SJCRH30 (cell line): ENCODE data around the gene FIBP. TPM values are rescaled to one million over a fixed set of nuclear protein-coding genes. Genes with fewer than 3 reads are reported as not detected.
A peak's percentile ranks its signal among the peaks of the same experiment; 100 is the strongest.

Source experiments
- DNase-seq, 2 experiments: peaks; one replicate each; pipeline ENCODE4 v3.0.0-alpha.2; 2015 to 2020
- H3K27ac ChIP-seq: fragments of 250-450 bp; sonication (Bioruptor Pico); 2 replicates; pipeline ENCODE4 v1.5.1; 2020; ENCODE audit warnings: mild to moderate bottlenecking, moderate library complexity
- H3K27me3 ChIP-seq: fragments of 250-450 bp; sonication (Bioruptor Pico); 2 replicates; pipeline ENCODE4 v1.5.1; 2020; ENCODE audit warnings: mild to moderate bottlenecking, moderate library complexity
- H3K36me3 ChIP-seq: fragments of 250-450 bp; sonication (Bioruptor Pico); 2 replicates; pipeline ENCODE4 v1.5.1; 2020; ENCODE audit warnings: mild to moderate bottlenecking, moderate library complexity
- H3K4me1 ChIP-seq: fragments of 250-450 bp; sonication (Bioruptor Pico); 2 replicates; pipeline ENCODE4 v1.5.1; 2020; ENCODE audit warnings: mild to moderate bottlenecking, moderate library complexity
- H3K4me3 ChIP-seq: fragments of 250-450 bp; sonication (Bioruptor Pico); 2 replicates; pipeline ENCODE4 v1.5.1; 2020; ENCODE audit warnings: mild to moderate bottlenecking, moderate library complexity
- H3K9me3 ChIP-seq: fragments of 250-450 bp; sonication (Bioruptor Pico); replicated peaks from 2 replicates; pipeline ENCODE4 v1.5.1; 2020; ENCODE audit warnings: mild to moderate bottlenecking, moderate library complexity
- total RNA-seq: library from RNA; depleted of rRNA; stranded (reverse); fragments of >200 nt; shearing (Covaris generic); gene quantifications from 2 replicates; pipeline ENCODE4 v1.2.3, GENCODE V29; 2014; rRNA removed

Gene FIBP
- total RNA-seq = 64.3 and 68.1 TPM in 2 replicates

DNA sequence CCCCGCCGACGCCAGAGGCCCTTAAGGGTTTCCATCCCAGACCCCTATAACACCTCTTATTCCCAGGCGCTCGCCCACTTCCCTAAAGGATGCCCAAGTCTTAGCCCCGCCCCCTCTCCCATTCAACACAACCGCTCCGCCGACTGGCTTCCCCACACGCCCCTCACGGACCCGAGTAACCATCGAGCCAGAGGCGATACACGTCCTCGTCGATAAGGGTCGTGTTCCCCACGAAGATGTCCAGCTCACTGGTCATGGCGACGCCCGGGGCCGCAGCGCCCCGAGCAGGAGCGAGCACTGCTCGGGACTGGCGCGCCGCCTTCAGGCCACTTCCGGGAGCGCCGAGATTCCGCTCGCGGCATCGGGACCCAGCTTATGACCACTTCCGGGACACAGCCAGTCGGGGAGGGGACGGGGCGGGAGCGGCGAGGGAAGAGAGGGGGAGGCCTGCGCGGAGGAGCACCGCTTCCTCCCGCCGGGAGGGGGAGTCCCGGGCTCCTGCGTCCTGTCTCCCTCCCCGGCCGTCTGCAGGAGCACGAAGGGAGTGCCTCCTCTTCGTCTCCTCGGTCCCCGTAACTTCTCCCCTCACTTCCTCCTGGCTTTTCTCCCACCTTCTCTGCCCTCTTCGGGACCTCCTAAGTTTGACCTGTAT, at the start of gene FIBP:
TSS of gene FIBP (minus strand) at position 309 of the 652 bp plus-strand sequence. CDS start at position 256, 53 bp downstream.
- peak; percentile 97 to 98 for DNase-seq
- Histone ChIP-seq H3K36me3 (peaks cover 17% of the 10 kb centered on the region), H3K4me1 (peaks cover 9% of the 10 kb centered on the region; the same call in 1 of the 2 replicates), H3K27me3 (no peaks in the 10 kb centered on the region), H3K4me3 (peak within 1 kb of the TSS; percentile 72), H3K9me3 (no peaks in the 10 kb centered on the region), H3K27ac (peak within 1 kb of the TSS; percentile 31; the same call in 1 of the 2 replicates)

DNA sequence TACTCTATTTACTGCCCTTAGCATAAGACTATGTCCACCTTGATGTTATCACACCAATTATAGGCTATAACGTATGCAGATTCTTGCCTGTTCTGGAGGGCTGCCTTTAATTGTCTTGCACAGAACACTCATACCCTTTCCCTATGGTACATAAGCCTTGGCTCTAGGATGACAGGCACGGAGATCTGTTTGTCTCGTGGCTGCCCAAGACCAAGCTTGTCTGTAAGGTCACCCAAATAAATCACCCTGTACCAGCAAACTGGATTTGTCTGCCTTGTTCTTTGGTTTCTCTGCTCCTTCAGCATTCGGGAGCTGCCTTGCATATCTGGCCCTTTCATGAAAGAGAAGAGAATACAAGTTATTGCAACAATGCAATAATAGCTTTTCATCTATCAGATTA, 49.5 kb upstream of the FIBP start:
- H3K4me1 ChIP-seq = peaks cover 25% of the 10 kb centered on the region
- no peak overlapping the region for H3K27ac ChIP-seq
- no peak for DNase-seq
- H3K27me3 ChIP-seq = peaks cover 9% of the 10 kb centered on the region; the same call in 1 of the 2 replicates
- H3K9me3 ChIP-seq = no peaks in the 10 kb centered on the region
- H3K4me3 ChIP-seq = no peak overlapping the region
- H3K36me3 ChIP-seq = no peaks in the 10 kb centered on the region

DNA sequence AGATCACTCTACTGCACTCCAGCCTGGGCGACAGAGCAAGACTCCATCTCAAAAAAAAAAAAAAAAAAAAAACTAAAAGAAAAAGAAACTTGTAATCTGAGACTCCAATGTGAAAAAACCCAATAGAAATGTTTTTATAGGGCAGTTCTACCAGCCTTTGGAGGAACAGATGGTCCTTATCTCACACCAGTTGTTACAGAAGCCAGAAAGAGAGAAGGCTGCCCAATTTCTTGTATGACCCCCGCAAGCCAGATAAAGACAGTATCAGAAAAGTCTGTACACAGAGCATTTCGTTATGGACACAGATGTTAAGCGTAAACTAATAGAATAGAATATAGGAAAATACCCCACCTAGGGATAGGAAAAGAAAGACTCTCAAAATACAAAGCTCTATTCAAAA, 45.7 kb upstream of the FIBP start:
- Histone ChIP-seq H3K27me3 (0 out of 2 replicates have a peak, but pooled peaks cover 4% of the 10 kb centered on the region), H3K4me3 (no peak overlapping the region), H3K27ac (no peak overlapping the region), H3K36me3 (no peaks in the 10 kb centered on the region), H3K4me1 (peaks cover 23% of the 10 kb centered on the region), H3K9me3 (no peaks in the 10 kb centered on the region)
- peak in 1 of 2 experiments; percentile 69 for DNase-seq

DNA sequence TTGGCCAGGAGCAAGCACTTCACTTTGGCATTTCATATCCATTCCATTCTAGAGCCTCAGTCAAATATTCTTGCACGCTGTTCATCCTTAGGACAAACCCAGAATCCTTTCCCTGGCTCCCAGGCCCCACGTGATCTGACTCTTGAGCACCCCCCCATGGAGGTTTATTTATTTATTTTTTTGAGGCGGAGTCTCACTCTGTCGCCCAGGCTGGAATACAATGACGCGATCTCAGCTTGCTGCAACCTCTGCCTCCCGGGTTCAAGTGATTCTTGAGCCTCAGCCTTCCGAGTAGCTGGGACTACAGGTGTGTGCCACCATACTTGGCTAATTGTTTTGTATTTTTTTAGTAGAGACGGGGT, 44.3 kb upstream of the FIBP start:
- H3K4me3 ChIP-seq = no peak overlapping the region
- H3K9me3 ChIP-seq = no peaks in the 10 kb centered on the region
- peak in 1 of 2 experiments; percentile 51 for DNase-seq
- no peaks in the 10 kb centered on the region for H3K36me3 ChIP-seq
- peaks cover 11% of the 10 kb centered on the region; the same call in 1 of the 2 replicates for H3K4me1 ChIP-seq
- 0 out of 2 replicates have a peak, but pooled peaks cover 4% of the 10 kb centered on the region for H3K27me3 ChIP-seq
- H3K27ac ChIP-seq = no peak overlapping the region

DNA sequence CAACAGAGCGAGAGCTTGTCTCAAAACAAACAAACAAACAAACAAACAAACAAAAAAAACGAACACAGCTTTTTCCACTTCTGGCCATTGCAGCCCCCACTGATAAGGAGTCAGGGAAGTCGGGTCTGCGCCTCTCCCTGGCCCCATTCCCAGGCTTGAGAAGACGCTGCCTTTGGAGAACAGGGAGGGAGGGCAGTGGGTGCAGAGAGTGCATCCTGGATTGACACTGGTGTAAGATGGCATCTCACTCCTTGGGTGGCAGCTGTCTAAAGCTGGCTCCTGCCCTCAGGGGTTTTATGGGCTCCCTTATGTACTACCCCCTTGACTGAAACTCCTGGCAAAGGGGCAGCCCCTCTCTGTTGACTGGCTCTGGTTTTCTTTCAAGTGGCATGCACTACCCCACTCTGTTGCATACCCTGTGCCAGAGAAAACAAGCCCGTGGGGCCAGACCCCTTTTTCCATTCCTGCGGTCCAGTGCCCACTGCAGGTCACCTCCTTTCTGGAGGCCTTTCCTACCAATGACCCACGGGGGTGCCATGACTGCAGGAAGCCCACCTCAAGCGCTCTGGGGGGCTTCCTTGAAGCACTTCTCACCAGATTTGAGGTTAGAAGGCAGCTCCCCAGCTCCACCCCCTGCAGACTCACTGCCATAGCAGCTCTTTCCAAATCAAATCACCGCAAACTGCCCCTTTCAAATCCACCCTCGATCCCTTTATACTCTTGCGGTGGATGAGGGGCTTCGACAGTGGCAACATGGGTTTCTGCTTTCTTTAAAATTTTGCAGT, 43.7 kb upstream of the FIBP start:
- Histone ChIP-seq H3K9me3 (no peaks in the 10 kb centered on the region), H3K36me3 (no peaks in the 10 kb centered on the region), H3K4me3 (no peak overlapping the region), H3K4me1 (peaks cover 11% of the 10 kb centered on the region; the same call in 1 of the 2 replicates), H3K27ac (no peak overlapping the region), H3K27me3 (0 out of 2 replicates have a peak, but pooled peaks cover 4% of the 10 kb centered on the region)
- no peak for DNase-seq

DNA sequence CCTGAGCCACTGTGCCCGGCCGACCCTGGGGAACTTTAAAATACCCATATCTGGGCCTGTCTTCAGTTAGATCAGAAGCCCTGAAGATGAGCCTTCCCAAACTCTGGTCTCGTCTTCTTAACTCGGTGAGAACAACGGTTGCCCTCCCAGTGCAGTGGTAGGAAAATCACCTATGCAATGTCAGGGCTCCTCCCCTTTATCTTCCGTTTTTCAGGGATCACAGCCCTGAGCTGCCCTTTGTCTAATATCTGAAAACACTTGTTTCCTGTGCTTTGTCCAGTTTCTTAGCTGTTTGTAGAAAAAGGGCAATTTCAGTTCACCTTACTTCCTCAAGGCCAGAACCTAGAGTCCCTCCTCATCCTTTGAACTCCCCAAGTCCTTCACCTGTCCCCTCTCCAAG, 40.4 kb upstream of the FIBP start:
- H3K36me3 ChIP-seq = no peaks in the 10 kb centered on the region
- no peak overlapping the region for H3K4me3 ChIP-seq
- H3K4me1 ChIP-seq = no peaks in the 10 kb centered on the region
- H3K9me3 ChIP-seq = no peaks in the 10 kb centered on the region
- H3K27ac ChIP-seq = no peak overlapping the region
- no peaks in the 10 kb centered on the region for H3K27me3 ChIP-seq
- DNase-seq = no peak

DNA sequence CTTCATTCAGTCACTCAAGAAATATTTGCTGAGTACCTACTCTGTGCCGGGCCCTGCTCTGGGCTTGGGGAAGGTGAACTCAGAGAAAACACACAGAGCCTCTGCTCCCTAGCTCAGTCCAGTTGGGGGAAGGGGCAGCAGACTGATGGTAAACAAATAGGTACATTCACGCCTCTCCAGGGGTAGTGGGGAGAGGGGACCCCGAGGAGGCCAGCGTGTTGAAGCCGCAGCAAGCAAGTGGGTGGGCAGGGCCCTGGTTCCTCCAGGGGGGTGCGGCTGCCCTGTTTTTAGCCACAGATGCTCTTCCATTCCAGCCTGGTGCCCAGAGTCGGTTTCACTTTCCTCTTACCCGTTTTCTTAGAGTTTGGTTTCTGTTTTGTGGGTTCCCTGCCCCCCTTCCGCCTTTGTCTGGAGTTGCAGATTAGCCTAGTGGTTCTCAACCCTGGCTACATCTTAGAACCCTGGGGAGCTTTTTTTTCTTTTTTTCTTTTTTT, 39.7 kb upstream of the FIBP start:
- Histone ChIP-seq H3K27me3 (no peaks in the 10 kb centered on the region), H3K9me3 (no peaks in the 10 kb centered on the region), H3K27ac (no peak overlapping the region), H3K4me3 (no peak overlapping the region), H3K4me1 (no peaks in the 10 kb centered on the region), H3K36me3 (no peaks in the 10 kb centered on the region)
- no peak for DNase-seq

DNA sequence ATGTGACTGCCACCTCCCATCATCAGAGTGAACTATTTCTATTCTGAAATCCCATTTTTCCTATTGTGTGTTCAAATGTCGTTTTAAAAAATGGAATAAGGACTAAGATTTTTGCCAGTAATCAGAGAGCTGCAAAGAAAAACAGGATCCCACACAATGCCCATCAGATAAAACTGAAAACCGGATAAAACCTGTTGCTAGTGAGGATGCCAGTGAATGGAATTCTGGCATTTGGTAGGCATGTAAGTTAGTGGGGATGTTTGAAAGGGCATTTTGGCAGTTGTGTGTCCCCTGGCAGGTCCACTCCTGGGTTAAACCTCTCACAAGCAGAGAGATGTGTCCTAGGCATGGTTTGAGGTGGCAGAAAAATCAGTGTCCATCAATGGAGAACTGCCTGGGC, 37.1 kb upstream of the FIBP start:
- Histone ChIP-seq H3K4me3 (no peak overlapping the region), H3K4me1 (no peaks in the 10 kb centered on the region), H3K36me3 (no peaks in the 10 kb centered on the region), H3K27ac (no peak overlapping the region), H3K27me3 (no peaks in the 10 kb centered on the region), H3K9me3 (no peaks in the 10 kb centered on the region)
- no peak for DNase-seq

DNA sequence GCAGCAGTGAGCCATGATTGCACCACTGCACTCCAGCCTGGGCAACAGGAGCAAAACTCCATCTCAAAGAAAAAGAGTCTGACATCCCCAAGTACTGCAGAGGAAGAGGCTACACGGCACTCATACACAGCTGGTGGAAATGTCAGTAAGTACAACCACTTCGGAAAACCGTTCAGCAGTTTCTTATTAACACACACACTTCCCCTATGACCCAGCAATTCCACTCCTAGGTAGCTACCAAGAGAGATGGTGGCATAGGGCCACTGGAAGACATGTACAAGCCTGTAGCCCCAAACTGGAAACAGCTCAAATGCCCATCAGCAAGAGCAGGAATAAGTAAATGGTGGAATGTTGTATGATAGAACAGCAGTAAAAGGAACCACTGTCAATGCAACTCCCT, 34.3 kb upstream of the FIBP start:
- Histone ChIP-seq H3K4me3 (no peak overlapping the region), H3K36me3 (no peaks in the 10 kb centered on the region), H3K27me3 (no peaks in the 10 kb centered on the region), H3K9me3 (no peaks in the 10 kb centered on the region), H3K4me1 (peaks cover 4% of the 10 kb centered on the region; the same call in 1 of the 2 replicates), H3K27ac (no peak overlapping the region)
- no peak for DNase-seq

DNA sequence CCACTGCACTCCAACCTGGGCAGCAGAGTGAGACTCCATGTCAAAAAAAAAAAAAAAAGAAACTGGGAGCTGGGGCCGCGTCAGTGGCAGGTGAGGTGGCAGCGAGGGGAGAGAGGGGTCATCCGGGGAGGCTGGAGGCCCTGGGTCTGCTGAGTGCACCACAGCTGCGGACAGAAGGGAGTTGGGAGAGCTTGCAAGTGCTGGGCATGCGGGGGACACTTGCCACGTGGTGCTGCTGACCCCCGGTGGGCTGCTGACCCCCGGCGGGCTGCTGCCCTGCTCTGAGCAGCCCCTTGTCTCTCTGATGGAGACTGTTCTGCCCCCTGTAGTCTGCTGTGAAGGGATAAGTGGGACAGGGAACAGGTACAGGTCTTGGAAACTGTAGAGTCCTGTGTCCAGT, 33.6 kb upstream of the FIBP start:
- H3K27ac ChIP-seq = no peak overlapping the region
- peaks cover 5% of the 10 kb centered on the region; the same call in 1 of the 2 replicates for H3K4me1 ChIP-seq
- DNase-seq = no peak
- no peaks in the 10 kb centered on the region for H3K27me3 ChIP-seq
- H3K4me3 ChIP-seq = no peak overlapping the region
- H3K9me3 ChIP-seq = no peaks in the 10 kb centered on the region
- no peaks in the 10 kb centered on the region for H3K36me3 ChIP-seq

DNA sequence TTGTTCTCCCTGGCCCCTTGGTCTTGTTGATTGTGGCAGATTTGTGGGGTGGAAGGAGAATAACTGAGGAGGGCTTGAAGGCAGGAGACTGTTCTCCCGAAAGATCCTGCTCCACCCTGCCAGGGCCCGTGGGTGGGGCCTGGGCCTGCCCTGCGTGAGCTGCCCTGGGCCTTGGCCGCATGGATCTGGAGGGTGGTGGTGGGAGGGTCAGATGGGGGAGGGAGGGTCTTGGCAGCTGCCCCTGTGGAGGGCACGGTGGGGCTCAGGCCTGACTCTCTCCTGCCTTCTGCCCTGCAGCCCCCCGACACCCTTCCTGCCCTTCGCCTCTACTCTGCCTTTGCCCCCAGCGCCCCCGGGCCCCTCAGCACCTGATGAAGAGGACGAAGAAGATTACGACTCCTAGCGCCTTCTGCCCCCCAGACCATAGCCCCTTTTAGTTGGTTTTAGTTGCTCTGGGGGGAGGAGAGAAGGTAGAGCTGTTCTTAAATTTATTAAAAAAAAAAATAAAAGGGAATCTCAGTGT, 32.8 kb upstream of the FIBP start:
- Histone ChIP-seq H3K27me3 (no peaks in the 10 kb centered on the region), H3K4me3 (no peak overlapping the region), H3K27ac (no peak overlapping the region), H3K9me3 (no peaks in the 10 kb centered on the region), H3K4me1 (peaks cover 13% of the 10 kb centered on the region; the same call in 1 of the 2 replicates), H3K36me3 (no peaks in the 10 kb centered on the region)
- DNase-seq = no peak

DNA sequence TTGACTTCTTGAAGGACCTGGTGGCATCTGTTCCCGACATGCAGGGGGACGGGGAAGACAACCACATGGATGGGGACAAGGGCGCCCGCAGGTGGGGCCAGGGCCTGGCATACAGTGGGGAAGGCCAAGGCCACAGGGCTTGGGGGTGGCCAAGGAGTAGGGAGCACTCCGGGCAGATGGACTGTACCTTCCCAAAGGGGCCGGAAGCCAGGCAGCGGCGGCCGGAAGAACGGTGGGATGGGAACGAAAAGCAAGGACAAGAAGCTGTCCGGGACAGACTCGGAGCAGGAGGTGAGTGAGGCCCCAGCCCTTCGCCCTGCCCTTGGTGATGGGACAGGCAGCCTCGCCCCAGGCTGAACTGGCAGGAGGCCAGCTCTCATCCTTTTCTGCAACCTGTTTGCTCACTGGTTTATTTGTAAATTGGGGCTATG, 32.1 kb upstream of the FIBP start:
- peaks cover 18% of the 10 kb centered on the region for H3K4me1 ChIP-seq
- no peaks in the 10 kb centered on the region for H3K36me3 ChIP-seq
- no peak overlapping the region for H3K27ac ChIP-seq
- DNase-seq = no peak
- H3K27me3 ChIP-seq = no peaks in the 10 kb centered on the region
- H3K4me3 ChIP-seq = peak overlapping the region; percentile 84
- no peaks in the 10 kb centered on the region for H3K9me3 ChIP-seq

DNA sequence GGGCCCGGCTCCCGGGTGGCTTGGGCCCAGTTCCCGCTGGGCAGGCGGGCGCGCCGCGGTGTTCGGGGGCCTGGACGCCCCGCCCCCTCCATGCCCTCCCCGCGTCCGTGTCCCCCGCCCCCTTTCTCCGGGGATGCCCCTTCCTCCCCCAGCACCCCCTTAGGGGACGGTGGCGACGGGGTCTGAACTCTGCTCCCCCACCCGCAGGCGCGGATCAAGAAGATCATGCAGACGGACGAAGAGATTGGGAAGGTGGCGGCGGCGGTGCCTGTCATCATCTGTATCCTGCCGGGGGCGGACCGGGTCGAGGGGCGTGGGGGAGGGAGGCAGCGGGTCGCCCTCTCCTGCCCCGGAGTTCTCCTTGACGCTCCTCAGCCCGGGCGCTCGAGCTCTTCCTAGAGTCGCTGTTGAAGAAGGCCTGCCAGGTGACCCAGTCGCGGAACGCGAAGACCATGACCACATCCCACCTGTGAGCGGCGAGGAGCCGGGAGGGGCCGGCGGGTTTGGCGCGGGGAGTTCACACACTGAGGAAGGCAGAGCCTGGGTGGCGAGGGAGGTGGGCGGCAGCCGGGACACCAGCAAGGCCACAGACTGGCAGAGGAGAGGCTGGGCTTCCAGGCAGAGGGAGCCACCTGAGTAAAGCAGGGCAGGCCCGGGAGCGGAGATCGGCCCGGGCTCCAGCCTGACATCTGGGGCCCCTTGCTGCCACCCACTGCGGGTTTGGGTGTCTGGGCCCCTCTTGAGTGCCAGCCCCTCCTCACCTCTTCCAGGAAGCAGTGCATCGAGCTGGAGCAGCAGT, 31.5 kb upstream of the FIBP start:
- DNase-seq = no peak
- H3K27me3 ChIP-seq = no peaks in the 10 kb centered on the region
- H3K9me3 ChIP-seq = no peaks in the 10 kb centered on the region
- H3K27ac ChIP-seq = no peak overlapping the region; the same call in 1 of the 2 replicates
- peak overlapping the region; percentile 84 for H3K4me3 ChIP-seq
- peaks cover 24% of the 10 kb centered on the region for H3K4me1 ChIP-seq
- H3K36me3 ChIP-seq = no peaks in the 10 kb centered on the region

DNA sequence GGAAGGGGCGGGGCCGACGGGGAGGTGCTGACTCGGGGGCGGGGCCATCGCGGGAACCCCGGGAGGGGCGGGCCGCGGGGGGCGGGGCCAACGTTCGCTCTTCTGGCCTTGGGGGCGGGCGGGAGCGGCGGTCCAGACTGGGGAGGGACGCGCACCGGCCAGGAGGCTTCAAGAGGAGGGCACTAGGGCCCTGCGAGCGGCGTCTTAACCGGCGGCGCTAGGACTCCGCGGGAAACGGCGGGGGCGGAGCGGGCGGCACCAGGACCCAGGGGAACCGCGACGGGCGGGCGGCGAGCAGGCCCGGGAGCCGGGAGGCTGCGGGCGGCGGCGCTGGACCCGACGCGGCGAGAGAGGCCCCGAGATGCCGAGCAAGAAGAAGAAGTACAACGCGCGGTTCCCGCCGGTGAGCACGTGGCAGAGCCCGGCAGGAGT, 30.9 kb upstream of the FIBP start, which contains the start of gene DRAP1:
TSS of gene DRAP1 (plus strand) at position 286 of the 432 bp plus-strand sequence. CDS start at position 362, 76 bp downstream.
- Histone ChIP-seq H3K27ac (peak within 1 kb of the TSS; percentile 70), H3K9me3 (no peaks in the 10 kb centered on the region), H3K4me1 (peaks cover 27% of the 10 kb centered on the region), H3K4me3 (peak within 1 kb of the TSS; percentile 87), H3K27me3 (no peaks in the 10 kb centered on the region), H3K36me3 (no peaks in the 10 kb centered on the region)
- DNase-seq = peak; percentile 99
